Hippocampal formation (tissue), 2 donors: ENCODE results near the gene C2orf72.
"Not testable (repeated sequence)": the region's sequence is repeated elsewhere in the genome, so short reads cannot be mapped to it uniquely, and the experiment has no call there.

ENCODE experiments used
- DNase-seq, 2 donors: peaks; one replicate each; lab custom pipeline; 2025; lab: John Stamatoyannopoulos, UW

C2orf72 gene

DNA sequence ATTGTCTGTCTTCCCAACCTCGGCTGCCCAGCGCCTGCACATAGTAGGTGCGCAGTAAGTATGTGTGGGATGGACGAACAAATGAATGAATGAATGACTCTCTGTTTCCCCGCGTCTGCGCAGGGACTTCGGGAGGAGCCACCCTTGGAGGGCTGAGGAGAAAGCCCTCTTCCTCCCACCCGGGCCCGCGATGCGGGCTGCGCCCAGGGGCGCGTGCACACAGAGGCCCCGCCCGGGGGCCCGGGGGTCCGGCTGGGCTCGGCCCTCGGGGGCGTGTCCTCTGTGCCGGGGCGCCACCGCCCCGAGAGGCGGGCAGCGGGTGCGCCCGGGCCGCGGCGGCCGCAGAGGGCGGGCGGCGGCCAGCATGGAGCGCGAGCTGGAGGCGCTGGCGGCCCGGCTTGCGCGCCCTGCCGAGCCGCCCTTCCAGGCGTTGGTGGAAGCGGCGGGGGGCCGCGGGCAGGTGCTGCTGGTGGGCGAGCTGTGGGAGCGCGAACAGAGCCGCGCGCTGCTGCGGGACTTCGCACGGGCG lies at the start of gene C2orf72:
Gene C2orf72, plus strand, starts transcription at position 322 of the 529 bp plus-strand sequence. Its CDS starts 43 bp downstream, at position 365.
- DNase-seq = no peak

- no peak for DNase-seq
These were observed 47.6 kb upstream of the C2orf72 start for GRCh38 chr2:230989731-230990130.

- DNase-seq = no peak
These were observed 47.0 kb upstream of the C2orf72 start for GRCh38 chr2:230990131-230990898.

DNA sequence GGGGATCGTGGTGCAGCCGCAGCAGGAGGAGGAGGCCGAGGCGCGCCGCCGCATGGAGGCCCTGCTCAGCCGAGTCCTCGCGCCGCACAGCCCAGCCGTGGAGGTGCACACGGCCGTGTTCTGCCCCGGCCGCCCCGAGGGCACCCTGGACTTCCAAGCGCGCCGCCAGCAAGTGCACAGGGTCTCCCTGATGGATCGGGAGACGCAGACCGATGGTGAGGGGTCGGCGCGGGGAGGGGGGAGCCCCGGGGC lies 46.5 kb upstream of the C2orf72 start:
- DNase-seq = no peak

DNA sequence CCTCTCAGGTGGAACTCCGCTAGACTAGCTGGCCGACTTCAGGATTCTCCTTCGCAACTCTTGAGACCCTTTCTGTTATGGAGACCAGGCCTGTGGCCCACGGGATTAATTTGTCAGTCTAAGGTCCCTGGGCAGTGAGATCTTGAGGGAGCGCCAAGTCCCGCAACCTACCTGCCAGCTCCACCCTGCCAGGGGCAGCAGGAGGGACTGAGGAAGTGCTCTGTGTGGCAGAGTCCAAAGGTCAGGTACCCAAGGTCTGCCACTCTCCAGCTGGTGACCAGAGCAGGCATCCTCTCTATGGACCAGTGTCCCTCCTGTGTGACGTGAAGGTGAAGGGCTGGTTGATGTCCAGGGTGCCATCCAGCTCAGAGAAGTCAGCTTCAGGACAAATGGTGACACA lies 45.7 kb upstream of the C2orf72 start:
- DNase-seq = no peak

DNA sequence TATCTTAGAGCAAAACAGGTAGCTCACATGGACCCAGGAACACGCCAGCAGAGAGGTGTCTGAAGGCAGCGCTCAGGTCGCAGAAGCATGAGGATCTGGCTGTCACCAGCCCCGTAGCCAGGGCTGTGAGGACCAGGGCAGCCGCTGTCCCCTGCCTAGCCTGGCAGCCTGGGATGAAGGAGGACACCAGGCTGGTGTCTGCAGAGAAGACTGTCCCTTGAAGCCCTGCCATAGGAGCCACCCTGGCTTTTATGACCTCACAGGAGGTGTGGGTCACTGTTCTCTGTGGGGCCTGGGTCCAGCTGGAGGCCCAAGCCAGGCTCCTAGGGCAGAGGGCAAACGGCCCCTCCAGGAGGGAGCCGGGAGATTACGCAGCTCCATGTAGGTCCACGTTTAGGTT lies 41.5 kb upstream of the C2orf72 start, which contains the start of gene SPATA3:
Gene SPATA3, plus strand, starts transcription at position 301 of the 400 bp plus-strand sequence. CDS start 113 bp downstream, outside the sequence.
- DNase-seq = no peak

DNA sequence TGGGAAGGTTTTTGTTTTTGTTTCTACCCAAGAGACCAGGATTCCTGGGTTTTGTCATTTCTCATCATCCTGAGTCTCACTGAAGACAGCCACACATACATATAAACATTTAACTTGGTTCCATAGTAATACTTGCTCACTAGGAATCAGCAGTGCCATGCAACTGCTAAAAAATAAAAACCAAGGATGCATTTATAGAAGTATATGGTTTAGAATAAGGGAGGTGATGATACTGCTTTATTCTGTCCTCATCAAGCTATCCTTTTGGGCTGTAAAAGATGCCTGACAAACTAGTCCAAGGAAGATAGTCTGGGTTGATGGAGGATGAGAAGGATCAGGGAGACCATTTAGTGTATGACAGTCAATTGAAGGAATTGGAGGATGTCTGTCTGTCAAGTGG lies 40.7 kb upstream of the C2orf72 start:
- no peak for DNase-seq

DNA sequence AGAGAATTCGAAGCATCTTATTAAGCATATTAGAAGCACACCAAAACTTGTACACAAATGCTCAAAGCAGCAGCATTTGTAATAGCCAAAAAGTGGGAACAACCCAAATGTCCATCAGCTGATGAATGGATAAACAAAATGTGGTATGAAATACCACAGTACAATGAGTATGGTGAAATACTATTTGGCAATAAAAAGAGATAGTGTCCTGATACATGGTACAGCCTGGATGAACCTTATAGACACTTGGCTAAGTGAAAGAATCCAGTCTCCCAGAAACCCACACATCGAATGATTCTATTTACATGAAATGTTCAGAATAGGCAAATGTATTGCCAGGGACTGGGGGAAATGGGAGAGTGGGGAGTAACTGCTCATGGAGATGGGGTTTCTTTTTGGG lies 38.4 kb upstream of the C2orf72 start:
- DNase-seq = no peak

GRCh38 chr2:230999477-230999876 lies 37.8 kb upstream of the C2orf72 start:
- no peak for DNase-seq

DNA sequence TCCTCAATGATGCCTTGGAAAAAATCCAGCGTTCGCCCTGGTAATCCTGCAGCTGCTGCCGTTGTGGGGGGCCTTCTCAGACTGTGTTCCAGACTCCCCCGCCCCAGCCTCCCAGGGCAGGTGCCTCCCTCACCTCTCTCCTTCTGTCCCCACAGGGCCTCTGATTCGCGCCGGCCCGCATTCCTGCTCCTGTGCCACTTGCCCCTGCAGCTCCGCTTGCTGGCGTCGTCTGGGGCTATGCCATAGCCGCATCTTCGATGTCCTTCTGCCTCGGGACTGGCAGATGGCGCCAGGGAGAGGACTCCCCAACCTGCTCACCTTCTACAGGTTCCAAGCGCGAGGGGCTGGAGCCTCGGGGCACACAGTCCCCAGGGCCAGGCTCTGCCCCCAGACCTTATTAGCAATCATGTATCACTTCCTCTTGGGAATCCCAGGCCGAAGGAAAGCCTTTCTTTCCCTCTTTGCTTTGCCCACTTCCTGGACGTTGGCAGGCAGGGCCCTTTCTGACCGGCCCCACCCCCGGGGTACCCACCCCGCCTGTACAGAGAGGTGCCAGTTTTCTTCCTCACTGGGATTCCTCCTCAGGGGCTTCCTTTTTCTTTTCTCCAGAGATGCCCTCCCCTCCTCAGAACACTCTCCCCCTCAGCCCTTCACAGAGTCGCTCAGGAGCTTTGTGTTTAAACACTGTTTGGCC lies 37.0 kb upstream of the C2orf72 start:
- no peak for DNase-seq

GRCh38 chr2:231001036-231001435 lies 36.3 kb upstream of the C2orf72 start:
- DNase-seq = no peak

GRCh38 chr2:231001921-231002320 lies 35.4 kb upstream of the C2orf72 start:
- no peak for DNase-seq

DNA sequence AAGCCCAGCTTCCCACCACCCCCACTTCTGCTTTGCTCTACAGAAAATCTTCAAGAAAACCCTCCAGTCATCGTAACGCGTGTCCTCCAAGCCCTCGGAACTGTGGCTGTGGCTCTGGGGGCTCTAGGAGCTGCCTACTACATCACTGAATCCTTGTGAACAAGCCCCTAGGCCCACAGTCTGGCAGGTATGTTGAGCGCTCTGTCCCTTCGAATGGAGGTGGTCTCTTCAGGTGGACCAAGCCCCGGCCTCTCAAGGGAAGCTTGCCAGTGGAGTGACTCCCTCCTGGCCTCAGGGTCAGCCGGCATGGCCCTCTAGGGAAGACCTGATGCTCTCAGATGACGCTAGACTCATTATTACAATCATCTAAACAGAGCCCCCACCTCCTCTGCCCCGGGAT lies 34.7 kb upstream of the C2orf72 start:
- no peak for DNase-seq

DNA sequence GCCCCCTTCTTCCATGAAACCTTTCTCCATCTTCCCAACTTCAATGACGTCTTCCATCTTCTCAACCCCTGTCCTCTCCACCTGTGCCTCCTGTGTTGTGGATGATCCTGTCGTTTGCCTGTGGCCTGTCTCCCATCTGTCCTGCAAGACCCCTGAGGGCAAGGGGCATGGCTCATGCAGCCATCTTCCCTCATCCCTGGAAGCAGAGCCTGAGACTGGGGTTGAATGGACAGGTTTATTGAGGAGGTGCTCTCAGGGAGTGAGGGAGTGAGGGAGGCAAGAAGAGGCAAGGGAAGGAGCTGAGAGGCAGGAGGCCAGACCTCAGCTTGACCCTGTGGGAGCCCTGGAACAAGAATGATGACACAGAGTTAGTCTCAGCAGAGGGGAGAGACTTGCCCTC lies 34.1 kb upstream of the C2orf72 start:
- DNase-seq = no peak

DNA sequence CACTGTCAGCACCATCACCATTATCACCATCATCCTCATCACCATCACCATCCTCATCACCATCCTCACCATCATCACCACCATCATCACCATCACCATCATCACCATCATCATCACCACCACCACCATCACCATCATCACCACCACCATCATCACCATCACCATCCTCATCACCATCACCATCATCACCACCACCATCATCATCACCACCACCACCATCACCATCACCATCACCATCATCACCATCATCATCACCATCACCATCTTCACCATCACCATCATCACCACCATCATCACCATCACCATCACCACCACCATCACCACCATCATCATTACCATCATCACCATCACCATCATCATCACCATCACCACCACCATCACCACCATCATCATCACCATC lies 32.4 kb upstream of the C2orf72 start:
- DNase-seq = not testable (repeated sequence)

DNA sequence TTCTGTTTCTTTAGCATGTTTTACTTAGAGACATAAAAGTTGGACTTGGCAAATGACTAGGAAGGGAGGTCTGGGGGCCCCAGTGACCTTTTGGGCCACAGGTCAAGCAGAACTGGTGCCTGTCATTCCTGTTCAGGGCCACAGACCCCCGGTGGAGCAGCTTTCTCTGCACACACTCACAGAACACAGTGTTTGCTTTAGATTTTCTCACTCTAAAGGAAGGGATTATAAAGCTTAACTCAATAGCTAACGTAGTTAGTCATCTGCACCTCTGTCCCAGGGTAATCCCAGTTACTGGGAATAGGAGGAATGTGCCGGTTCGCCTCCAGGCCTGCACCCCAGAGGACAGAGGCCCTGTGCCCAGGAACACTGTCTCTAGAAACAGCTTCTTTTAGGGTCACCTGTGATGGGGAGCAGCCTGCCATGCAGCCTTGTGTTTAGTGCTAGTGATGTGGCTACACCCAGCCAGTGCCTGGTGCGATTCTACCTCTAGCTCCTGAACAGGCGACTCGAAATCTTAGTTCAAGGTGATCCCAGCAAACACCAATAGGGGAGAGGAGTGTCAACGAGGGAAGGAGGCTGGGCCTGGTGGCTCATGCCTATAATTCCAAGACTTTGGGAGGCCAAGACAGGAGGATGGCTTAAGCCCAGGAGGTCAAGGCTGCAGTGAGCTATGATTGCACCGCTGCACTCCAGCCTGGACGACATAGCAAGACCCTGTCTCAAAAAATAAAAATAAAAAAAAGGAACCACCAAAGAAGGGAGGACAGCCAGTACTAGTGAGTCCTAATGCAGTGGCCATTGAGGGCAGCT lies 29.8 kb upstream of the C2orf72 start:
- no peak for DNase-seq

DNA sequence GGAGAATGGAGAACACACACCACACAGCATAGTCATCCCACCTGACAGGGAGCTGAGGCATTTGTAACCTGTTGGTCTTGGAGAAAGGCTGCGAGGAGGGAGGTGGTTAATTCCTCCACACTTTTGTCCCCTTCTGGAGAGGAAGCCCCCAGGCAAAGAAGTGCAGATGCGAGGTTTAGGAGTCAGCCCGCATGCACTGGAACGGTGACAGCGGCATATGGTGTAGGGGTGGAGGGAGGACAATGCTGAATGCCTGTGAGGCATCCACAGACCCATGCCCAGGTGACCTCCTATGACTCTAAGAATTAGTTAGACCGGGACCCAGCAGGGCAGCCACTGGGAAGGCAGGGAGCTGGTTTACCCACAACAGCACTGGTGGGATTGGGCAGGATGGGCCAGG lies 29.2 kb upstream of the C2orf72 start:
- DNase-seq = no peak

DNA sequence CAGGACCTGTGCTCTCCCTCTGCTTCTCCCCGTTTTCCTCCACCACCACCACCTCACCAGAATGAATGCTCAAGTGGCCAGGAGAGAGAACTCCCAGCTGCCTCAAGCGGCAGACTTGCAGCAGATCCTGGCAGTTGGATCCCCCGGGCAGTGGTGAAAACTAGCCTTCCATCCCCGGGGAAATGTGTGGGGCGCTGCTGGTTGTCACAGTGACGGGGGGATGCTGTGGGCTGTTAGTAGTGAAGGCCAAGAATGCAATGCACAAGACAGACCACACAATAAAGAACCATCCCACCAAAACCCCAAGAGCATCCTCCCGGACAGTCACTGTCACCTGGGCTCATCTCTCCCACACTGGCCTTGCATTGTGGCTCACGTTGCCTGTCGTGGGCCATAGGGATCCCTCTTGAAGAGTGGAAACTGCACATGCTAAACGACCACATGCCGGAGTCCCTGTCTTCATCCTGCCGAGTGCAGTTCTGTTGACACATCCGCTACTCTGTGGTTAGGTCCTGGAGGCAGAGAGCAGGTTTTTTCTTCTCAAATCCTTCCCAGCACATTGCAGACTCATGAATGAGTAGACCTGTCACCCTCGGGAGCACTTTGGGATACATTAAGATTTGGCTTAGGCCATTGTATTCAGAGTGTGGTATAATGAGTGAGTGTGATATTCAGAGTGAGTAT lies 27.9 kb upstream of the C2orf72 start:
- DNase-seq = no peak

GRCh38 chr2:231010201-231010730 lies 27.1 kb upstream of the C2orf72 start:
- DNase-seq = no peak

- DNase-seq = no peak
These were observed 25.8 kb upstream of the C2orf72 start for GRCh38 chr2:231011526-231011925.

- no peak for DNase-seq
These were observed 24.9 kb upstream of the C2orf72 start for GRCh38 chr2:231012463-231012862.

DNA sequence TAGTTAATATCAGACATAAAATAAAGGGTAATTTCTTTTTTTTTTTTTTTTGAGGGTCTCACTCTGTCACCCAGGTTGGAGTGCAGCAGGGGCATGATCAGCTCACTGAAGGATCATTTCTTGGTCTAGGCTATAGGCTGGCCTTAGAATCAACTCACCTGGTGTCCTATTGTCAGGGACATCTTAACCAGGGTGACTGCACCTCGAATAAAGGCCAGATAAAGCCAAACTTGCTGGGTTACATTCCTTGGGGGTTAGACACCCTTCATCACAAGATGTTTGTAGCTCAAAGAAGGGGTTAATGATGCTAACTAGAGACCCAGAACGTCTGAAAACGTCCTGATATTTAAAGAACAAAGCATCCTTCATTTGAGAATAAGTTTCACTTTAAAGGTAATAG lies 23.5 kb upstream of the C2orf72 start:
- DNase-seq = no peak
